SK-N-SH treated with all-trans-retinoic acid at 6 μM for 48 hours (cell line): Measurements from ENCODE around the gene RFK.

ENCODE experiments used
- ATAC-seq: fragments of 200-7000 bp; cut with Tn5 transposase; 3 replicates; pipeline ENCODE4 v1.9.1; 2020; ENCODE audit warnings: mild to moderate bottlenecking, moderate library complexity
- ARNTL ChIP-seq: fragments of 450-650 bp; formaldehyde crosslinking; IDR thresholded peaks from 2 replicates; pipeline ENCODE4 v1.5.0; 2020; ENCODE audit warnings: low read depth, mild to moderate bottlenecking, moderate library complexity, borderline replicate concordance
- CREB5 ChIP-seq: fragments of 250-450 bp; sonication (Bioruptor Pico); IDR thresholded peaks from 2 replicates; pipeline ENCODE4 v1.5.1; 2020; ENCODE audit warnings: low read depth, mild to moderate bottlenecking, moderate library complexity
- CSDC2 ChIP-seq: fragments of 250-450 bp; sonication (Bioruptor Pico); IDR thresholded peaks from 2 replicates; pipeline ENCODE4 v1.5.0; 2020; ENCODE audit warnings: mild to moderate bottlenecking, moderate library complexity
- CSRNP3 ChIP-seq: fragments of 250-450 bp; sonication (Bioruptor Pico); IDR thresholded peaks from 2 replicates; pipeline ENCODE4 v1.5.1; 2021; ENCODE audit warnings: mild to moderate bottlenecking, moderate library complexity
- GLIS3 ChIP-seq: fragments of 250-450 bp; sonication (Bioruptor Pico); IDR thresholded peaks from 2 replicates; pipeline ENCODE4 v1.5.0; 2020; ENCODE audit warnings: mild to moderate bottlenecking, moderate library complexity
- ISL1 ChIP-seq: fragments of 250-450 bp; sonication (Bioruptor Pico); IDR thresholded peaks from 2 replicates; pipeline ENCODE4 v2.1.2; 2022; ENCODE audit warnings: mild to moderate bottlenecking, moderate library complexity
- PATZ1 ChIP-seq: fragments of 250-450 bp; sonication (Bioruptor Pico); IDR thresholded peaks from 2 replicates; pipeline ENCODE4 v1.8.0; 2020; ENCODE audit warnings: mild to moderate bottlenecking, moderate library complexity, borderline replicate concordance
- POU6F1 ChIP-seq: fragments of 250-450 bp; sonication (Bioruptor Pico); IDR thresholded peaks from 2 replicates; pipeline ENCODE4 v1.8.0; 2021; ENCODE audit warnings: low read depth, mild to moderate bottlenecking, moderate library complexity, borderline replicate concordance
- PPARA ChIP-seq: fragments of 250-450 bp; sonication (Bioruptor Pico); IDR thresholded peaks from 2 replicates; pipeline ENCODE4 v1.5.0; 2020; ENCODE audit warnings: mild to moderate bottlenecking, borderline replicate concordance
- RARB ChIP-seq: fragments of 250-450 bp; sonication (Bioruptor Pico); IDR thresholded peaks from 2 replicates; pipeline ENCODE4 v1.8.0; 2021; ENCODE audit warnings: mild to moderate bottlenecking, moderate library complexity
- SNAI2 ChIP-seq: fragments of 250-450 bp; sonication (Bioruptor Pico); IDR thresholded peaks from 2 replicates; pipeline ENCODE4 v1.5.0; 2020; ENCODE audit warnings: mild to moderate bottlenecking, moderate library complexity
- TCF4 ChIP-seq: fragments of 250-450 bp; sonication (Bioruptor Pico); IDR thresholded peaks from 2 replicates; pipeline ENCODE4 v1.8.0; 2021; ENCODE audit warnings: mild to moderate bottlenecking, moderate library complexity, borderline replicate concordance
- TOX ChIP-seq: fragments of 250-450 bp; sonication (Bioruptor Pico); IDR thresholded peaks from 2 replicates; pipeline ENCODE4 v1.8.0; 2021; ENCODE audit warnings: mild to moderate bottlenecking, moderate library complexity, borderline replicate concordance
- TSHZ2 ChIP-seq: fragments of 250-450 bp; sonication (Bioruptor Pico); IDR thresholded peaks from 2 replicates; pipeline ENCODE4 v1.5.0; 2020; ENCODE audit warnings: mild to moderate bottlenecking, moderate library complexity
- ZC3H10 ChIP-seq: fragments of 250-450 bp; sonication (Bioruptor Pico); IDR thresholded peaks from 2 replicates; pipeline ENCODE4 v1.5.1; 2021; ENCODE audit warnings: mild to moderate bottlenecking, moderate library complexity
- ZFP3 ChIP-seq: fragments of 250-450 bp; sonication (Bioruptor Pico); IDR thresholded peaks from 2 replicates; pipeline ENCODE4 v1.5.0; 2020; ENCODE audit warnings: mild to moderate bottlenecking, moderate library complexity
- ZFP30 ChIP-seq: fragments of 450-650 bp; formaldehyde crosslinking; IDR thresholded peaks from 2 replicates; pipeline ENCODE4 v1.5.0; 2022; ENCODE audit warnings: mild to moderate bottlenecking, moderate library complexity
- ZNF565 ChIP-seq: fragments of 450-650 bp; formaldehyde crosslinking; conservative IDR thresholded peaks from 2 replicates; pipeline ENCODE4 v1.5.0; 2020; ENCODE audit warnings: low read depth, mild to moderate bottlenecking, moderate library complexity
- ZNF70 ChIP-seq: fragments of 450-650 bp; formaldehyde crosslinking; IDR thresholded peaks from 2 replicates; pipeline ENCODE4 v1.5.0; 2020; ENCODE audit warnings: mild to moderate bottlenecking, moderate library complexity
- ZNF8 ChIP-seq: fragments of 450-650 bp; formaldehyde crosslinking; IDR thresholded peaks from 2 replicates; pipeline ENCODE4 v1.5.0; 2020; ENCODE audit warnings: mild to moderate bottlenecking, moderate library complexity

RFK gene

GRCh38 chr9:76415154-76415553 lies 20.9 kb upstream of the RFK start (continued):
- TF ChIP-seq CSDC2 (no peak), TSHZ2 (CRISPR knock-in tag) (no peak), ZFP30 (no peak), ZNF565 (no peak), ZNF70 (no peak), ISL1 (CRISPR knock-in tag) (no peak)
- TF ChIP-seq, all 23 proteins: peak for 0

- TF ChIP-seq POU6F1 (no peak), ZFP3 (no peak), ZNF8 (no peak), ZNF70 (no peak), SNAI2 (CRISPR knock-in tag) (no peak), ZFP30 (no peak), ISL1 (CRISPR knock-in tag) (no peak), TCF4 (CRISPR knock-in tag) (no peak), CSRNP3 (CRISPR knock-in tag) (no peak), PATZ1 (no peak), CREB5 (CRISPR knock-in tag) (no peak), PPARA (CRISPR knock-in tag) (no peak), RARB (CRISPR knock-in tag) (no peak), CSDC2 (no peak), TOX (CRISPR knock-in tag) (no peak), GLIS3 (no peak), ARNTL (no peak), ZC3H10 (no peak)
- ATAC-seq = no peak
Observed at GRCh38 chr9:76414661-76415060, 20.4 kb upstream of the RFK start.

GRCh38 chr9:76413658-76414057 lies 19.4 kb upstream of the RFK start:
- ATAC-seq = no peak
- no peak for TF ChIP-seq POU6F1
- TF ChIP-seq ISL1 (CRISPR knock-in tag) = no peak
- no peak for TF ChIP-seq ZNF565
- no peak for TF ChIP-seq TSHZ2 (CRISPR knock-in tag)
- TF ChIP-seq ZNF8 = no peak
- TF ChIP-seq PATZ1 = no peak
- no peak for TF ChIP-seq PPARA (CRISPR knock-in tag)
- no peak for TF ChIP-seq ZFP3
- no peak for TF ChIP-seq TCF4 (CRISPR knock-in tag)
- no peak for TF ChIP-seq SNAI2 (CRISPR knock-in tag)
- no peak for TF ChIP-seq ZC3H10
- no peak for TF ChIP-seq CSRNP3 (CRISPR knock-in tag)
